CD4-positive, alpha-beta T cell treated with Interleukin-1 beta for 1 hour (primary cell): ENCODE results near the gene RPS15A.
"Not testable (repeated sequence)": the region's sequence is repeated elsewhere in the genome, so short reads cannot be mapped to it uniquely, and the experiment has no call there.

ENCODE experiments used
- DNase-seq, 2 donors: peaks; one replicate each; pipeline ENCODE4 v3.0.0-alpha.2; 2020 to 2022

Gene RPS15A

GRCh38 chr16:18740027-18740426 is 50.1 kb downstream of the RPS15A start:
- DNase-seq, result not testable (repeated sequence)

- DNase-seq, result not testable (repeated sequence)
Observed at GRCh38 chr16:18738768-18739167, 51.4 kb downstream of the RPS15A start.

GRCh38 chr16:18734279-18734678 is 55.9 kb downstream of the RPS15A start:
- DNase-seq, result not testable (repeated sequence)
